Lower lobe of right lung (tissue), 2 donors: ENCODE data around the gene OR52M1. TPM values are rescaled to one million over a fixed set of nuclear protein-coding genes. Genes with fewer than 3 reads are reported as not detected.

ENCODE experiments used
- ATAC-seq, 2 donors: fragments of 200-7000 bp; cut with Tn5 transposase; one replicate each; pipeline ENCODE4 v1.9.1; 2020 to 2022; ENCODE audit warnings: mild to moderate bottlenecking in 2 of 2, moderate library complexity in 2 of 2
- DNase-seq: peaks from one replicate; pipeline ENCODE4 v3.0.0-alpha.2; 2020
- H3K27ac ChIP-seq: fragments of 200-600 bp; one replicate; pipeline ENCODE4 v1.8.0; 2022
- H3K27me3 ChIP-seq: fragments of 200-600 bp; one replicate; pipeline ENCODE4 v1.8.0; 2022; ENCODE audit warnings: low read depth
- H3K36me3 ChIP-seq: fragments of 200-600 bp; one replicate; pipeline ENCODE4 v1.8.0; 2022; ENCODE audit warnings: mild to moderate bottlenecking
- H3K4me1 ChIP-seq: fragments of 200-600 bp; one replicate; pipeline ENCODE4 v1.8.0; 2022
- H3K4me3 ChIP-seq: fragments of 200-600 bp; one replicate; pipeline ENCODE4 v1.8.0; 2022; ENCODE audit warnings: mild to moderate bottlenecking
- H3K9me3 ChIP-seq: fragments of 200-600 bp; one replicate; pipeline ENCODE4 v1.8.0; 2022
- CTCF ChIP-seq: fragments of 200-600 bp; IDR thresholded peaks from one replicate; pipeline ENCODE4 v1.8.0; 2022; ENCODE audit warnings: antibody characterized with exemption, mild to moderate bottlenecking
- intact Hi-C: fragments of 100-400 bp; cut with DNase I; formaldehyde crosslinking; loops from one replicate; pipeline ENCODE4 v1.11.0; 2022
- total RNA-seq: library from RNA; stranded (reverse); fragmentation: NEBNext Ultra II Directional; extraction: Animal tissue kit (Norgen Biotek cat#: 25700); gene quantifications from one replicate; pipeline ENCODE4 v1.2.1, GENCODE V29; 2021
- donor health status: DM: no; HTN: yes; CAD: no; lungs with severe emphysema.

Gene OR52M1
- total RNA-seq, 1 donor from 2014 or later = not detected

- no peak for ATAC-seq
Observed at GRCh38 chr11:4569075-4569474, 24.1 kb downstream of the OR52M1 start.

GRCh38 chr11:4576880-4577279 lies 31.9 kb downstream of the OR52M1 start:
- intact Hi-C loops = no loop called here
- no peak overlapping the region for H3K27ac ChIP-seq
- H3K27me3 ChIP-seq = no peaks in the 10 kb centered on the region
- H3K4me3 ChIP-seq = no peak overlapping the region
- H3K36me3 ChIP-seq = no peaks in the 10 kb centered on the region
- TF ChIP-seq CTCF = no peak
- no peak for ATAC-seq
- H3K9me3 ChIP-seq = no peaks in the 10 kb centered on the region
- H3K4me1 ChIP-seq = no peaks in the 10 kb centered on the region
- DNase-seq = no peak

More at GRCh38 chr11:4569075-4569474, 24.1 kb downstream of the OR52M1 start:
- H3K4me1 ChIP-seq = no peaks in the 10 kb centered on the region
- no peak for TF ChIP-seq CTCF
- no peak overlapping the region for H3K27ac ChIP-seq
- H3K4me3 ChIP-seq = no peak overlapping the region
- no peaks in the 10 kb centered on the region for H3K27me3 ChIP-seq
- DNase-seq = no peak
- intact Hi-C loops = no loop called here
- H3K36me3 ChIP-seq = no peaks in the 10 kb centered on the region
- H3K9me3 ChIP-seq = no peaks in the 10 kb centered on the region

GRCh38 chr11:4577761-4578160 lies 32.8 kb downstream of the OR52M1 start:
- ATAC-seq (no peak), DNase-seq (no peak)
- intact Hi-C loops = no loop called here
- Histone ChIP-seq H3K4me1 (no peaks in the 10 kb centered on the region), H3K9me3 (no peaks in the 10 kb centered on the region), H3K27ac (no peak overlapping the region), H3K27me3 (no peaks in the 10 kb centered on the region), H3K4me3 (no peak overlapping the region), H3K36me3 (no peaks in the 10 kb centered on the region)
- TF ChIP-seq CTCF = no peak

GRCh38 chr11:4578624-4579023 lies 33.6 kb downstream of the OR52M1 start:
- ATAC-seq = no peak
- DNase-seq = no peak
- H3K9me3 ChIP-seq = no peaks in the 10 kb centered on the region
- H3K27me3 ChIP-seq = no peaks in the 10 kb centered on the region
- H3K36me3 ChIP-seq = no peaks in the 10 kb centered on the region
- H3K27ac ChIP-seq = no peak overlapping the region
- no peak for TF ChIP-seq CTCF
- H3K4me3 ChIP-seq = no peak overlapping the region
- intact Hi-C loops = no loop called here
- no peaks in the 10 kb centered on the region for H3K4me1 ChIP-seq

- no peak for DNase-seq
- Histone ChIP-seq H3K9me3 (no peaks in the 10 kb centered on the region), H3K27me3 (peaks cover 2% of the 10 kb centered on the region), H3K27ac (no peak overlapping the region), H3K4me3 (no peak overlapping the region), H3K36me3 (no peaks in the 10 kb centered on the region), H3K4me1 (no peaks in the 10 kb centered on the region)
- TF ChIP-seq CTCF = no peak
- ATAC-seq = no peak
- intact Hi-C loops = no loop called here
Observed at GRCh38 chr11:4580124-4580523, 35.1 kb downstream of the OR52M1 start.

- TF ChIP-seq CTCF = no peak
- intact Hi-C loops = no loop called here
- ATAC-seq (no peak), DNase-seq (no peak)
- Histone ChIP-seq H3K9me3 (no peaks in the 10 kb centered on the region), H3K4me1 (no peaks in the 10 kb centered on the region), H3K36me3 (no peaks in the 10 kb centered on the region), H3K4me3 (no peak within 1 kb of the TSS), H3K27me3 (peaks cover 4% of the 10 kb centered on the region), H3K27ac (no peak within 1 kb of the TSS)
Observed at GRCh38 chr11:4581443-4581842, 36.5 kb downstream of the OR52M1 start, which contains the start of gene OR52I2. Gene OR52I2, plus strand, starts transcription at chr11:4581743.
